Thyroid gland (tissue), 4 donors: Measurements from ENCODE around the gene PTCD1. TPM values are rescaled to one million over a fixed set of nuclear protein-coding genes. Genes with fewer than 3 reads are reported as not detected.

ENCODE experiments used
- DNase-seq, 2 donors: peaks; one replicate each; pipeline ENCODE4 v3.0.0-alpha.2; 2019
- H3K27ac ChIP-seq, 3 donors: fragments of 200-600 bp; sonication (generic); 1 replicate in 2 of 3; 2 replicates in 1 of 3; pipeline ENCODE4 v1.5.1; 2016 to 2019; ENCODE audit warnings: mild to moderate bottlenecking in 1 of 3, moderate library complexity in 1 of 3
- H3K27me3 ChIP-seq: fragments of 200-600 bp; sonication (generic); one replicate; pipeline ENCODE4 v1.5.1; 2019
- H3K36me3 ChIP-seq, 2 donors: fragments of 200-600 bp; sonication (generic); one replicate each; pipeline ENCODE4 v1.5.1; 2016 to 2019
- H3K4me1 ChIP-seq, 2 donors: fragments of 200-600 bp; sonication (generic); one replicate each; pipeline ENCODE4 v1.5.1; 2017 to 2019
- H3K4me3 ChIP-seq, 3 donors: fragments of 200-600 bp; sonication (generic); replicated peaks in 1 of 3; 1 replicate in 2 of 3; 2 replicates in 1 of 3; pipeline ENCODE4 v1.5.1; 2016; ENCODE audit warnings: mild to moderate bottlenecking in 1 of 3
- H3K9me3 ChIP-seq: fragments of 200-600 bp; sonication (generic); one replicate; pipeline ENCODE4 v1.5.1; 2017
- POLR2A ChIP-seq, 2 donors: fragments of 450-650 bp; IDR thresholded peaks; one replicate each; pipeline ENCODE4 v1.6.1; 2017; ENCODE audit warnings: antibody characterized with exemption in 2 of 2, mild to moderate bottlenecking in 2 of 2, moderate library complexity in 1 of 2
- WGBS, 2 donors: methylation state at CpG; one replicate each; pipeline ENCODE4 v1.1.5; 2017; 5-methylcytosine and 5-hydroxymethylcytosine counted together
- intact Hi-C: fragments of 100-400 bp; cut with DNase I; formaldehyde crosslinking; loops from one replicate; pipeline ENCODE4 v1.15.1; 2023
- total RNA-seq, 4 donors: library from RNA; depleted of rRNA; stranded (reverse); fragments of >200 nt; gene quantifications; one replicate each; pipeline ENCODE4 v1.2.3, GENCODE V29; 2016
- TF ChIP-seq, protein P1 (sequence below), 6 experiments: fragments of 200-600 bp in 3 of 6; fragments of 450-650 bp in 3 of 6; sonication (generic) in 3 of 6; IDR thresholded peaks; one replicate each; pipeline ENCODE4 v1.5.1; 2016 to 2019; ENCODE audit warnings: antibody characterized with exemption in 6 of 6, mild to moderate bottlenecking in 2 of 6, inconsistent platforms in 1 of 6, moderate library complexity in 1 of 6

PTCD1 gene
- total RNA-seq, 4 donors from 2014 or later: 5.4 to 9.6 (median 8.2) TPM

DNA sequence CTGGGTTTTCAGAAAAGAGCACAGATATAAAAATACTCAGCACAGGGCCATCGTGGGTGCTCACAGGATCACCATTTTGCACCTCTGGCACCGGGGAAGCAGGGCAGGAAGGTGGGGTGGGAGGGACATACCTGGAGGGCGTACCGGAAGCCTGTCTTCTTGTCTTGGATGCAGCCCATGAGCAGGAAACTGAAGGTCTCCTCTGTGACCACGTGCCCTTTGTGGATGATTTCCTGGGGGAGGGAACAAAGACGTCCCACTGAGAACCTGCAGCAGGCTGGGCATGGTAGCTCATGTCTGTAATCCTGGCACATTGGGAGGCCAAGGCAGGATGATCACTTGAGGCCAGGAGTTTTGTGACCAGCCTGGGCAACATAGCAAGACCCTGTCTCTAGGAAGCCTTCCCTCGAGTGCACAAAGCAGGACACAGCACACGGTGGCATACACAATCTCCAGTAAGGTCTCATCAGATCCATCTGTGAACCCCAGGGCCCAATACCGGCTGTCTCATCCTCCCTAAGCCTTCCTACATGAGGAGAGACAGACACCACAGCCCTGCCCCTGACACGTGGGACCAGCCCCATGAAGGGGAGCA lies 9.5 kb downstream of the PTCD1 start:
- no peak overlapping the region for H3K27ac ChIP-seq
- no peaks in the 10 kb centered on the region for H3K27me3 ChIP-seq
- no peak for TF ChIP-seq POLR2A (IDR thresholded peaks at IDR 0.05)
- TF ChIP-seq, protein P1, sequence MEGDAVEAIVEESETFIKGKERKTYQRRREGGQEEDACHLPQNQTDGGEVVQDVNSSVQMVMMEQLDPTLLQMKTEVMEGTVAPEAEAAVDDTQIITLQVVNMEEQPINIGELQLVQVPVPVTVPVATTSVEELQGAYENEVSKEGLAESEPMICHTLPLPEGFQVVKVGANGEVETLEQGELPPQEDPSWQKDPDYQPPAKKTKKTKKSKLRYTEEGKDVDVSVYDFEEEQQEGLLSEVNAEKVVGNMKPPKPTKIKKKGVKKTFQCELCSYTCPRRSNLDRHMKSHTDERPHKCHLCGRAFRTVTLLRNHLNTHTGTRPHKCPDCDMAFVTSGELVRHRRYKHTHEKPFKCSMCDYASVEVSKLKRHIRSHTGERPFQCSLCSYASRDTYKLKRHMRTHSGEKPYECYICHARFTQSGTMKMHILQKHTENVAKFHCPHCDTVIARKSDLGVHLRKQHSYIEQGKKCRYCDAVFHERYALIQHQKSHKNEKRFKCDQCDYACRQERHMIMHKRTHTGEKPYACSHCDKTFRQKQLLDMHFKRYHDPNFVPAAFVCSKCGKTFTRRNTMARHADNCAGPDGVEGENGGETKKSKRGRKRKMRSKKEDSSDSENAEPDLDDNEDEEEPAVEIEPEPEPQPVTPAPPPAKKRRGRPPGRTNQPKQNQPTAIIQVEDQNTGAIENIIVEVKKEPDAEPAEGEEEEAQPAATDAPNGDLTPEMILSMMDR (IDR thresholded peaks at IDR 0.05): no peak
- DNase-seq: no peak
- H3K4me3 ChIP-seq: no peak overlapping the region
- 84 to 88% methylated on average over 7 to 10 of the region's 10 CpGs for WGBS, 2 donors
- intact Hi-C loops: no loop called here
- H3K9me3 ChIP-seq: no peaks in the 10 kb centered on the region
- no peaks in the 10 kb centered on the region for H3K4me1 ChIP-seq
- peaks cover 18 to 33% of the 10 kb centered on the region in 2 donors for H3K36me3 ChIP-seq

DNA sequence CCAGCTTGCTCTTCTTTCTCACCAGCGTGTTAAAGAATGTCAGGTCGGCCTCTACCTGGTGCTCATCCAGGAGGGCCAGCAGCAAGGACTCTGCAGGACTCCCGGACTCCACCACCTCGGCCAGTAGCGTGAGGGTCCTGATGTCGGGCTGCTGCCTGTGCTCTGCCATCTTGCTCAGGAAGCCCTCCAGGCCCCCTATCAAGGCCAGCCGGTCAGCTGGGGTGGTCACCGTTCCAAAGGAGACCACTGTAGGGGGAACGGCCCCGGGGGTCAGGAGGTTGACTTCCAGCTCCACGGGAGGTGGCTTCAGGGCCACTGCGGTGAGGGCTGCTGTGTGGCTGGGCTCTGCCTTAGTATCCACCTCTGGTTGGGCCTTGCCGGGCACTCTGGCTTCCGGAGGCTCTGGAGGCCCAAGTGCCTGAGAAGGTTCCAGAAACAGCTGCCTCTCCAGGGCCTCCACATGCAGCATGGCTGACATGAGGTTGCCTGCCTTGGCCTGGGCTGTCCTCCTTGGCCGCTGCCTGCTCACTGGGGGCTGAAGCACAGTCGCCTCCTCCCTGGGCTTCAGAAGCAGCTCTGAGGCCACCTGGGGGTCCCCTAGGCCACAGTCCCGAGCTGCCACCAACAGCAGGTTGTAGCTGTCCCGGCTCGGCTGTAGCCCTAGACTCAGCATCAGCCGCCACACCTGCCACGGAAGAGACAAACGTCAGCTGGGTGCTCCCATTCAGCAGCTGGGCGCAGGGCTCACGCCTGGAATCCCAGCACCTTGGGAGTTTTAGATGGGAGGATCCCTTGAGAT lies 13.5 kb downstream of the PTCD1 start:
- Histone ChIP-seq H3K9me3 (no peaks in the 10 kb centered on the region), H3K4me3 (no peak overlapping the region), H3K27ac (no peak overlapping the region), H3K4me1 (peaks cover 0 to 11% of the 10 kb centered on the region in 2 donors), H3K36me3 (peaks cover 33 to 43% of the 10 kb centered on the region in 2 donors), H3K27me3 (no peaks in the 10 kb centered on the region)
- intact Hi-C loops: no loop called here
- 93 to 95% methylated on average over 14 to 15 of the region's 24 CpGs for WGBS, 2 donors
- DNase-seq: no peak
- TF ChIP-seq, protein P1 (IDR thresholded peaks at IDR 0.05): no peak
- TF ChIP-seq POLR2A (IDR thresholded peaks at IDR 0.05): no peak

DNA sequence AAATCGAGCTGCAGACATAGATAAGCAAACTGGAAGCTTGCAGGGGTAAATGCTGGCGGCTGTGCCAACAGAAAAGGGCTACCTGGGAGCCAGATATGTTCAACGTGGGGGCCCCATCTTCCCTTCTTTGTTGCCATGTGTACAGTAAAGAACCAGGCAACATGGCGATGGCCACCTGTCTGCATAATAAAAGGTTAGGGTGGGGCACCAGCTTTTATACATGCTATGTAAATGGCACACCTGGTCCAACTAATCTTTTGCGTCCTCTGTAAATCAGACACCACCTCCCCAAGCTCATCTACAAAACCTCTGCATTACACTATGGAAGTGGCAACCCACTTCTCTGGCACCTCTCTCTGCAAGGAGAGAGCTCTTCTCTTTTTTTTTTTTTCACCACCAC lies 16.0 kb downstream of the PTCD1 start:
- peaks cover 0 to 11% of the 10 kb centered on the region in 2 donors for H3K4me1 ChIP-seq
- peaks cover 50 to 57% of the 10 kb centered on the region in 2 donors for H3K36me3 ChIP-seq
- no peaks in the 10 kb centered on the region for H3K27me3 ChIP-seq
- DNase-seq: no peak
- no peak overlapping the region for H3K4me3 ChIP-seq
- whole genome bisulfite sequencing, 2 donors: 77 to 80% methylated on average over 5 of the region's 5 CpGs
- intact Hi-C loops: no loop called here
- H3K9me3 ChIP-seq: no peaks in the 10 kb centered on the region
- H3K27ac ChIP-seq: no peak overlapping the region
- TF ChIP-seq POLR2A (IDR thresholded peaks at IDR 0.05): no peak
- TF ChIP-seq, protein P1 (IDR thresholded peaks at IDR 0.05): no peak

DNA sequence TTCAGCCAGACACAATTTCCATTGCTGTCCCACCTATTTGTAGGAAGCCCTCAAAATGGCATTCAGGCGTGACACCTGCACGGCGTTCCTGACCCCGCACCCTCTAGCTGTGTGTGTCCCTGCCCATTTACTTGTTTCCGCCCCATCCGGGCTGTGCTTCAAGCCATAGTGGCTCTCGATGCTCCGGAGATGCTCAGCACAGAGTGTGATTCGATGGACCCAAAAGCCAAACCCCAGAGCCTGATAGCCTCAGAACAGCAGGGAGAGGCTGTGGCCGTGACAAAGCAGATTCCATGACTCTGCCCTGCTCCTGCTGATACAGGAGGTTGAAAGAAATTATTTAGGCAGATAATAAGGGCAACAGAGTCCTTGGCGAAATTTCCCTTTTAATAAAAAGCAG lies 16.4 kb downstream of the PTCD1 start:
- TF ChIP-seq POLR2A (IDR thresholded peaks at IDR 0.05): no peak
- TF ChIP-seq, protein P1 (IDR thresholded peaks at IDR 0.05): no peak
- Histone ChIP-seq H3K9me3 (no peaks in the 10 kb centered on the region), H3K4me1 (peaks cover 0 to 11% of the 10 kb centered on the region in 2 donors), H3K36me3 (peaks cover 54 to 61% of the 10 kb centered on the region in 2 donors), H3K27ac (no peak overlapping the region), H3K4me3 (no peak overlapping the region), H3K27me3 (no peaks in the 10 kb centered on the region)
- DNase-seq: peak; percentile 69 to 82
- WGBS, 2 donors: 54 to 59% methylated on average over 11 of the region's 11 CpGs
- intact Hi-C loops: no loop called here

DNA sequence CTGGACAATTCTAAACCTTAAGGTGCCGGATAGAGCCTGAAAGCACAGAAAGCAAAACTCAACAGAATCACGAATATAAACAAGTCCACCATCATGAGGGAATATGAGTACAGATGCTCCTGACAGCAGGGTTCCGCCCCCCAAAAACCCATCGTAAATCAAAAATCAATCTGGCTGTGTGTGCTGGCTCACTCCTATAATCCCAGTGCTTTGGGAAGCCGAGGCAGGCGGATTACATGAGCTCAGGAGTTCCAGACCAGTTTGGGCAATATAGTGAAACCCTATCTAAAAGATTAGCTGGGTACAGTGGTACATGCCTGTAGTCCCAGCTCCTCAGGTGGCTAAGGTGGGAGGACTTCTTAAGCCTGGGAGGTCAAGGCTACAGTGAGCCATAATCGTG lies 17.6 kb downstream of the PTCD1 start:
- WGBS, 2 donors: 91 to 93% methylated on average over 7 of the region's 7 CpGs

More for the DNA sequence above, 17.6 kb downstream of the PTCD1 start:
- Histone ChIP-seq H3K27ac (no peak overlapping the region), H3K4me1 (peaks cover 0 to 11% of the 10 kb centered on the region in 2 donors), H3K27me3 (no peaks in the 10 kb centered on the region), H3K4me3 (no peak overlapping the region), H3K36me3 (peaks cover 66 to 71% of the 10 kb centered on the region in 2 donors), H3K9me3 (no peaks in the 10 kb centered on the region)
- TF ChIP-seq, protein P1 (IDR thresholded peaks at IDR 0.05): no peak
- TF ChIP-seq POLR2A (IDR thresholded peaks at IDR 0.05): no peak
- no peak for DNase-seq
- intact Hi-C loops: no loop called here
